B cell (primary cell): Measurements from ENCODE around the gene GAMT. TPM values are rescaled to one million over a fixed set of nuclear protein-coding genes. Genes with fewer than 3 reads are reported as not detected.
A peak's percentile ranks its signal among the peaks of the same experiment; 100 is the strongest.

Experiments
- ATAC-seq: fragments of 200-7000 bp; cut with Tn5 transposase; one replicate; pipeline ENCODE4 v1.10.0; 2021; ENCODE audit warnings: low read depth, mild to moderate bottlenecking, moderate number of reproducible peaks, moderate library complexity
- CTCF ChIA-PET: fragments of 350-600 bp; sonication (Branson Sonifier 250); formaldehyde crosslinking; loops from one replicate; lab custom pipeline; 2021; ENCODE audit warnings: antibody characterized with exemption, inconsistent platforms; lab: Charles Lee
- POLR2A ChIA-PET: fragments of 350-600 bp; sonication (Branson Sonifier 250); formaldehyde crosslinking; loops from one replicate; lab custom pipeline; 2021; ENCODE audit warnings: antibody characterized with exemption; lab: Charles Lee
- DNase-seq: peaks from one replicate; pipeline ENCODE4 v3.0.0; 2013
- H2AFZ ChIP-seq: 2 replicates; pipeline ENCODE4 v1.6.1; 2012; ENCODE audit warnings: mild to moderate bottlenecking, low read depth, low read length; ENCODE audit not compliant: insufficient read depth, poor library complexity, severe bottlenecking
- H3K27ac ChIP-seq, 2 donors: 1 replicate in 1 of 2; 2 replicates in 1 of 2; pipeline ENCODE4 v1.5.1; 2012 to 2013; ENCODE audit warnings: low read length in 2 of 2, mild to moderate bottlenecking in 2 of 2, moderate library complexity in 1 of 2
- H3K27me3 ChIP-seq, 4 experiments: fragments of 200-600 bp in 1 of 4; sonication (generic) in 1 of 4; replicated peaks in 1 of 4; 1 replicate in 2 of 4; 2 replicates in 2 of 4; pipeline versions ENCODE4 v1.6.1 to v1.7.0; 2013 to 2016; ENCODE audit warnings: low read length in 3 of 4, mild to moderate bottlenecking in 2 of 4, mixed read lengths in 1 of 4, moderate library complexity in 1 of 4; ENCODE audit not compliant: insufficient read depth in 4 of 4, control insufficient read depth in 3 of 4; ENCODE audit errors: control extremely low read depth in 1 of 4
- H3K36me3 ChIP-seq, 2 experiments: replicated peaks in 1 of 2; 1 replicate in 1 of 2; 2 replicates in 1 of 2; pipeline versions ENCODE4 v1.6.1 to v1.7.1; 2013; ENCODE audit warnings: low read length in 1 of 2; ENCODE audit not compliant: insufficient read depth in 2 of 2, control insufficient read depth in 1 of 2; ENCODE audit errors: control extremely low read depth in 1 of 2, extremely low read depth in 1 of 2
- H3K4me1 ChIP-seq, 2 donors: fragments of 200-600 bp in 1 of 2; sonication (generic) in 1 of 2; 1 replicate in 1 of 2; 2 replicates in 1 of 2; pipeline versions ENCODE4 v1.5.1 to v1.6.1; 2013 to 2017; ENCODE audit warnings: low read length in 2 of 2; ENCODE audit not compliant: control insufficient read depth in 2 of 2, insufficient read depth in 2 of 2
- H3K4me2 ChIP-seq: replicated peaks from 2 replicates; pipeline ENCODE3; 2012; ENCODE audit warnings: mild to moderate bottlenecking, low read depth, low read length; ENCODE audit not compliant: poor library complexity, severe bottlenecking
- H3K4me3 ChIP-seq, 5 experiments: fragments of 200-600 bp in 1 of 5; sonication (generic) in 1 of 5; 1 replicate in 3 of 5; 2 replicates in 2 of 5; pipeline versions ENCODE4 v1.5.1 to v1.7.0; 2011 to 2016; ENCODE audit warnings: low read length in 4 of 5, mild to moderate bottlenecking in 4 of 5, low read depth in 2 of 5, control low read depth in 1 of 5, moderate library complexity in 1 of 5; ENCODE audit not compliant: insufficient read depth in 1 of 5; ENCODE audit errors: control extremely low read depth in 1 of 5, extremely low read depth in 1 of 5
- H3K79me2 ChIP-seq: fragments of 200-600 bp; sonication (generic); one replicate; pipeline ENCODE4 v1.6.0; 2016; ENCODE audit warnings: low read length; ENCODE audit not compliant: control insufficient read depth, insufficient read depth
- H3K9ac ChIP-seq: fragments of 200-600 bp; sonication (generic); 2 replicates; pipeline ENCODE4 v1.6.1; 2017; ENCODE audit warnings: mild to moderate bottlenecking, low read length, moderate library complexity
- H3K9me3 ChIP-seq, 3 donors: one replicate each; pipeline versions ENCODE4 v1.6.1 to v1.7.1; 2013; ENCODE audit warnings: low read length in 2 of 3; ENCODE audit not compliant: control insufficient read depth in 2 of 3, insufficient read depth in 1 of 3; ENCODE audit errors: control extremely low read depth in 1 of 3
- H4K20me1 ChIP-seq: 2 replicates; pipeline ENCODE4 v1.6.0; 2012; ENCODE audit warnings: mild to moderate bottlenecking, low read length; ENCODE audit not compliant: insufficient read depth, control insufficient read depth, poor library complexity, severe bottlenecking
- H3K27ac Mint-ChIP-seq: one replicate; pipeline ENCODE4 v1.8.0; 2021; ENCODE audit warnings: mixed read lengths
- H3K27me3 Mint-ChIP-seq: one replicate; pipeline ENCODE4 v1.8.0; 2021; ENCODE audit warnings: mixed read lengths
- H3K4me1 Mint-ChIP-seq: one replicate; pipeline ENCODE4 v1.8.0; 2021; ENCODE audit warnings: mixed read lengths
- H3K4me3 Mint-ChIP-seq: one replicate; pipeline ENCODE4 v1.8.0; 2021; ENCODE audit warnings: mixed read lengths
- H3K9me3 Mint-ChIP-seq: one replicate; pipeline ENCODE4 v1.8.0; 2022; ENCODE audit warnings: mixed read lengths; ENCODE audit not compliant: insufficient read depth
- EZH2 ChIP-seq: IDR thresholded peaks from 2 replicates; pipeline ENCODE4 v1.6.1; 2012; ENCODE audit warnings: borderline replicate concordance, low read depth, mild to moderate bottlenecking, moderate library complexity, low read length; ENCODE audit not compliant: insufficient read depth, poor library complexity, severe bottlenecking
- WGBS: methylation state at CpG from one replicate; pipeline ENCODE4 v1.1.5; 2013; ENCODE audit warnings: missing lambda C conversion rate; ENCODE audit not compliant: insufficient coverage; 5-methylcytosine and 5-hydroxymethylcytosine counted together
- intact Hi-C: fragments of 100-400 bp; cut with micrococcal nuclease; formaldehyde crosslinking; loops from one replicate; pipeline ENCODE4 v1.10.0; 2022
- polyA plus RNA-seq: library from polyadenylated mRNA; depleted of rRNA; stranded (reverse); fragments of >200 nt; gene quantifications from 2 replicates; pipeline ENCODE4 v1.2.3, GENCODE V29; 2012
- total RNA-seq, 2 donors: library from RNA; stranded (reverse); fragments of 120-200 nt in 1 of 2; gene quantifications; 1 replicate in 1 of 2; 2 replicates in 1 of 2; pipeline versions ENCODE4 v1.2.3 to v1.2.4, GENCODE V29; 2013 to 2022
- TF ChIP-seq, protein P1 (sequence below): fragments of 200-600 bp; IDR thresholded peaks from one replicate; pipeline ENCODE4 v1.8.0; 2022; ENCODE audit warnings: antibody characterized with exemption, mild to moderate bottlenecking

Gene GAMT
- total and polyA plus RNA-seq, 2 donors (not counting 1 experiment from before 2014, with no cell fraction given), result 8.8 to 12.1 TPM

DNA sequence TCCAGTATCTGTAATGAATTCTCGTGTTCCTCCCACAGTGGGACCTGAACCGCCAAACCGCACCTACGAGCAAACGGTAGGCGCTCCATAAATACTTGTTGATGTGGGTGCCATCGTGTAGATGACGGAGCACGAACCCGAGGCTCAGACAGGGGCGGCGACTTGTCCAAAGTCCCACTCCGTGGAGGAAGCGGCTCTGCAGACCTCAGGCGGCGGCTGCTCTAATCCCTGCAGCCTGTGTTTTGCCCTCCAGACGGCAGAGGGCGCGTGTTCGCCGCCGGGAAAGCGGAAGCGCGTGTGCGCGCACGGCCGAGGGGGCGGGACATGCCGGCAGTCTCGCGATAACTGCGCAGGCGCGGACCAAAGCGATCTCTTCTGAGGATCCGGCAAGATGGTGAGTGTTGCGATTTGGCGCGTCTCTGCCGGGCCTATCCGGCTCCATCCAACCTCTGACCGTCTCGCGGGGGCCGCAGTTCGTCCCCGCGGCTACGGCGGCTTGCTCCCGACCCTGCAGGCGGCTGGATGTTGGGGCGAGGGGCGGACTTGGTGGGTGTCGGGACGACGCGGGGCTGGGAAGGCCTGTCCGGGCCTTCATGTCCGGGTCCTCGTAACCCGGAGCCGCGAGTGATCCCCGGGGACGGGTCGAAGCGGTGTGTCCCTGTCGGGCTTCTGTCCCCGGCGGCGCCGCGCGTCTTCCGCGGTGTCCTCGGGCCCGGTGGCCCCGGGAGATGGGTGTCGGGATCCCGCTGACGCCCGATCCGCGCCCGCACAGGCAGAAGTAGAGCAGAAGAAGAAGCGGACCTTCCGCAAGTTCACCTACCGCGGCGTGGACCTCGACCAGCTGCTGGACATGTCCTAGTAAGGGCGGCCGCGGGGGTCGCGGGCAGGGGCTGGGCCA, 36.9 kb upstream of the GAMT start, which contains the start of gene RPS15:
RPS15 (plus strand) TSS at position 362 of the 898 bp plus-strand sequence; CDS start at position 392, 30 bp downstream.
- Mint-ChIP-seq H3K27ac (peak within 1 kb of the TSS; percentile 99), H3K9me3 (no peaks in the 10 kb centered on the region), H3K27me3 (no peaks in the 10 kb centered on the region), H3K4me3 (peak within 1 kb of the TSS; percentile 99), H3K4me1 (peaks cover 18% of the 10 kb centered on the region)
- Histone ChIP-seq H3K79me2 (peaks cover 27% of the 10 kb centered on the region), H3K4me1 (peaks cover 7 to 16% of the 10 kb centered on the region in 2 donors), H3K4me2 (peak within 1 kb of the TSS; percentile 91), H3K9me3 (no peaks in the 10 kb centered on the region), H3K9ac (peak within 1 kb of the TSS; percentile 99), H3K36me3 (peaks cover 0 to 44% of the 10 kb centered on the region in 2 experiments), H3K4me3 (peak within 1 kb of the TSS; percentile 45 to 100 (median 97)), H4K20me1 (peaks cover 64% of the 10 kb centered on the region), H3K27me3 (no peaks in the 10 kb centered on the region), H3K27ac (peak within 1 kb of the TSS; percentile 94 to 95), H2AFZ (peak within 1 kb of the TSS; percentile 82)
- ChIA-PET POLR2A (interaction anchor here (0.7 to 0.9 kb wide), 2 partner anchors 28 to 327 kb away, joined by 3 read pairs; no protein-coding TSS in a partner anchor), CTCF (interaction anchor here (0.7 to 1.4 kb wide), 6 partner anchors 20 to 122 kb away, joined by 3 to 4 read pairs (median 3); no protein-coding TSS in a partner anchor)
- intact Hi-C loops, result loop anchor here (1.0 kb wide), 1 partner anchor 31 kb away; the partner anchor contains the start of gene DAZAP1
- 2% methylated on average over 100 of the region's 100 CpGs for WGBS
- peak; percentile 98 for DNase-seq
- TF ChIP-seq EZH2, result no peak
- TF ChIP-seq, protein P1, sequence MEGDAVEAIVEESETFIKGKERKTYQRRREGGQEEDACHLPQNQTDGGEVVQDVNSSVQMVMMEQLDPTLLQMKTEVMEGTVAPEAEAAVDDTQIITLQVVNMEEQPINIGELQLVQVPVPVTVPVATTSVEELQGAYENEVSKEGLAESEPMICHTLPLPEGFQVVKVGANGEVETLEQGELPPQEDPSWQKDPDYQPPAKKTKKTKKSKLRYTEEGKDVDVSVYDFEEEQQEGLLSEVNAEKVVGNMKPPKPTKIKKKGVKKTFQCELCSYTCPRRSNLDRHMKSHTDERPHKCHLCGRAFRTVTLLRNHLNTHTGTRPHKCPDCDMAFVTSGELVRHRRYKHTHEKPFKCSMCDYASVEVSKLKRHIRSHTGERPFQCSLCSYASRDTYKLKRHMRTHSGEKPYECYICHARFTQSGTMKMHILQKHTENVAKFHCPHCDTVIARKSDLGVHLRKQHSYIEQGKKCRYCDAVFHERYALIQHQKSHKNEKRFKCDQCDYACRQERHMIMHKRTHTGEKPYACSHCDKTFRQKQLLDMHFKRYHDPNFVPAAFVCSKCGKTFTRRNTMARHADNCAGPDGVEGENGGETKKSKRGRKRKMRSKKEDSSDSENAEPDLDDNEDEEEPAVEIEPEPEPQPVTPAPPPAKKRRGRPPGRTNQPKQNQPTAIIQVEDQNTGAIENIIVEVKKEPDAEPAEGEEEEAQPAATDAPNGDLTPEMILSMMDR, result peak; percentile 95
- ATAC-seq, result peak; percentile 94
